HepG2 (cell line): ENCODE measurements around the gene GPHN. TPM values are rescaled to one million over a fixed set of nuclear protein-coding genes. Genes with fewer than 3 reads are reported as not detected.

Experiments used
- ATAC-seq: fragments of 200-7000 bp; cut with Tn5 transposase; 3 replicates; pipeline ENCODE4 v1.9.1; 2020; ENCODE audit warnings: mild to moderate bottlenecking, moderate library complexity
- BruUV-seq: library from RNA; stranded (reverse); fragments of 400-500 nt; replicated peaks from 2 replicates; lab custom pipeline; 2021; lab: Mats Ljungman, UMichigan
- CTCF ChIA-PET: fragments of 300-600 bp; formaldehyde crosslinking; extraction: SDS; loops from one replicate; lab custom pipeline; 2021; ENCODE audit warnings: low total read pairs, inconsistent platforms, low intra/inter-chr PET ratio; lab: Yijun Ruan, JAX
- POLR2A ChIA-PET: fragments of 350-600 bp; sonication (Branson Sonifier 250); formaldehyde crosslinking; loops from one replicate; lab custom pipeline; 2020; ENCODE audit warnings: antibody characterized with exemption, inconsistent platforms; lab: Yijun Ruan, JAX
- DNase-seq: peaks from one replicate; pipeline ENCODE4 v3.0.0-alpha.2; 2015; ENCODE audit warnings: low spot score
- FAIRE-seq: peaks from 3 replicates; lab custom pipeline; 2011; peaks lifted over from hg19 to GRCh38; lab: Jason Lieb, UNC
- H2AFZ ChIP-seq: one replicate; pipeline ENCODE4 v1.6.1; 2011; ENCODE audit warnings: low read length, inconsistent platforms
- H3K27ac ChIP-seq: fragments of 300-600 bp; 3 replicates; pipeline ENCODE4 v1.8.0; 2011; ENCODE audit warnings: mixed run types, mild to moderate bottlenecking, mixed read lengths, low read length, inconsistent platforms; ENCODE audit not compliant: insufficient read depth; ENCODE audit errors: extremely low read length
- H3K27me3 ChIP-seq, 2 experiments: fragments of 200-600 bp in 1 of 2; 2 replicates in 1 of 2; 3 replicates in 1 of 2; pipeline versions ENCODE4 v1.6.0 to v1.8.0; 2011; ENCODE audit warnings: low read length in 2 of 2, mild to moderate bottlenecking in 2 of 2, moderate library complexity in 2 of 2, inconsistent platforms in 1 of 2; ENCODE audit not compliant: insufficient read depth in 2 of 2, control insufficient read depth in 1 of 2
- H3K36me3 ChIP-seq, 2 experiments: fragments of 200-600 bp in 1 of 2; replicated peaks in 1 of 2; 2 replicates in 1 of 2; 3 replicates in 1 of 2; pipeline versions ENCODE4 v1.5.1 to v1.8.0; 2011; ENCODE audit warnings: low read length in 2 of 2, inconsistent platforms in 1 of 2; ENCODE audit not compliant: insufficient read depth in 2 of 2, control insufficient read depth in 1 of 2
- H3K4me1 ChIP-seq: 2 replicates; pipeline ENCODE4 v1.5.1; 2012; ENCODE audit warnings: low read length, inconsistent platforms; ENCODE audit not compliant: insufficient read depth
- H3K4me2 ChIP-seq: 2 replicates; pipeline ENCODE4 v1.6.0; 2011; ENCODE audit warnings: low read depth, low read length, inconsistent platforms
- H3K4me3 ChIP-seq, 3 experiments: fragments of 200-600 bp in 1 of 3; sonication (generic), shearing (Covaris generic) in 1 of 3; replicated peaks in 1 of 3; 2 replicates each; pipeline ENCODE4 v1.5.1; 2011 to 2016; ENCODE audit warnings: low read length in 3 of 3, inconsistent platforms in 2 of 3, low read depth in 2 of 3, mild to moderate bottlenecking in 2 of 3, control low read depth in 1 of 3, mixed read lengths in 1 of 3; ENCODE audit not compliant: insufficient read depth in 1 of 3
- H3K79me2 ChIP-seq: one replicate; pipeline ENCODE4 v1.6.1; 2011; ENCODE audit warnings: low read length, inconsistent platforms; ENCODE audit not compliant: insufficient read depth
- H3K9ac ChIP-seq: 2 replicates; pipeline ENCODE4 v1.6.0; 2011; ENCODE audit warnings: mild to moderate bottlenecking, low read depth, low read length, inconsistent platforms; ENCODE audit not compliant: insufficient read depth
- H3K9me3 ChIP-seq: 2 replicates; pipeline ENCODE4 v1.5.1; 2012; ENCODE audit warnings: mild to moderate bottlenecking, low read length
- H4K20me1 ChIP-seq: 2 replicates; pipeline ENCODE4 v1.6.0; 2011; ENCODE audit warnings: inconsistent platforms, mild to moderate bottlenecking, low read length, moderate library complexity; ENCODE audit not compliant: insufficient read depth
- DPF2 ChIP-seq: sonication (generic); formaldehyde crosslinking; IDR thresholded peaks from 2 replicates; pipeline ENCODE4 v1.4.0; 2020; ENCODE audit warnings: mild to moderate bottlenecking, low read depth, missing genetic modification reagents, borderline replicate concordance
- ETV6 ChIP-seq: sonication (generic); formaldehyde crosslinking; conservative IDR thresholded peaks from 2 replicates; pipeline ENCODE4 v1.4.0; 2020; ENCODE audit warnings: missing genetic modification reagents
- NCOA1 ChIP-seq: sonication (generic); formaldehyde crosslinking; IDR thresholded peaks from 2 replicates; pipeline ENCODE4 v1.9.0; 2021; ENCODE audit warnings: missing genetic modification reagents
- WGBS: methylation state at CpG from one replicate; pipeline ENCODE4 v1.1.6; 2017; ENCODE audit warnings: low lambda C conversion rate; 5-methylcytosine and 5-hydroxymethylcytosine counted together
- in situ Hi-C: cut with HindIII; loops from 2 replicates; pipeline ENCODE4 v1.10.0; 2017; ENCODE audit warnings: low pct_unique_long_range_greater_than_20kb; ENCODE audit not compliant: extremely low pct_ligation_motif_present
- intact Hi-C: fragments of 100-400 bp; cut with micrococcal nuclease; formaldehyde crosslinking; loops from one replicate; pipeline ENCODE4 v1.10.0; 2022; ENCODE audit not compliant: unreplicated experiment
- polyA plus RNA-seq, 8 experiments: library from polyadenylated mRNA; depleted of rRNA in 3 of 8; stranded (reverse) in 7 of 8; unstranded in 1 of 8; fragments of >200 nt; fragmentation: Illumina TruSeq in 4 of 8; extraction: Trizol in 4 of 8; gene quantifications; 2 replicates each; pipeline versions ENCODE4 v1.2.1 to v1.2.3, GENCODE V29; 2011 to 2016; ENCODE audit warnings: low read depth in 4 of 8, missing spikeins in 1 of 8, mixed read lengths in 1 of 8; ENCODE audit not compliant: insufficient read depth in 1 of 8
- total RNA-seq, 5 experiments: library from RNA; depleted of rRNA; stranded (reverse); fragments of >200 nt; fragmentation: Illumina TruSeq; extraction: Trizol; gene quantifications; 2 replicates each; pipeline ENCODE4 v1.2.3, GENCODE V29; 2016; ENCODE audit warnings: low read depth in 1 of 5
- TF ChIP-seq, protein P1 (sequence below): sonication (generic); formaldehyde crosslinking; IDR thresholded peaks from 2 replicates; pipeline ENCODE4 v1.5.0; 2020; ENCODE audit warnings: mild to moderate bottlenecking, missing genetic modification reagents, borderline replicate concordance

Gene GPHN
- total and polyA plus RNA-seq, 2 of the 13 experiments (the other 11 are each of a cell fraction or from before 2014, with no cell fraction given), result 12.7 to 19.2 TPM

DNA sequence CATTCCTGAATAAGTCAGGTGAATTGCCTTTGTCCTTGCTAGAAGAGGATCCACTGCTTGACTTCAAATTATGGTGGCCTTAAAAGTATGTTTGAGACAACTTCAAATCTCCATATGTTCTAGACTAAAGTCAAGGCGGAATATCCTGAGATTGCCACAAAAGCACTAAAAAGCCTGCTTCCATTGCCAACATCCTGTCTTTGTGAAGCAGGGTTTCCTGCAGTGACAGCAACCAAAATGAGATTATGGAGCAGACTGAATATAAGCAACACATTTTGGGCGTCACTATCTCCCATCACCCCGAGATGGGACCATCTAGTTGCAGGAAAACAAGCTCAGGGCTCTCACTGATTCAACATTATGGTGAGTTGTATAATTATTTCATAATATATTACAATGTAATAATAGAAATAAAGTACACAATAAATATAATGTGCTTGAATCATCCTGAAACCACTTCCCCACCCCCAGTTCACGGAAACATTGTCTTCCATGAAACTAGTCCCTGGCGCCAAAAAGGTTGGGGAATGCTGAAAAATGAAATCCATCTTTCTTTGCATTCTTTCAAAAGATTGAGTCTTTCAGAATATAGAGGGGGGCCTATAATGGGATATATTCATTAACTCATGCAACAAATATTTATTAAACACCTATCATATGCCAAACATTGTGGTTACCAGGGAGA lies 143.7 kb downstream of the GPHN start:
- BruUV-seq, result no TSS peak
- H3K27me3 ChIP-seq, result no peaks in the 10 kb centered on the region
- no peaks in the 10 kb centered on the region for H4K20me1 ChIP-seq
- no peak overlapping the region for H3K4me3 ChIP-seq
- no peaks in the 10 kb centered on the region for H3K36me3 ChIP-seq
- over 99% methylated on average over 5 of the region's 5 CpGs for WGBS
- FAIRE-seq (no peak), ATAC-seq (no peak), DNase-seq (no peak)
- H3K4me1 ChIP-seq, result no peaks in the 10 kb centered on the region
- no peak overlapping the region for H2AFZ ChIP-seq
- TF ChIP-seq, protein P1, sequence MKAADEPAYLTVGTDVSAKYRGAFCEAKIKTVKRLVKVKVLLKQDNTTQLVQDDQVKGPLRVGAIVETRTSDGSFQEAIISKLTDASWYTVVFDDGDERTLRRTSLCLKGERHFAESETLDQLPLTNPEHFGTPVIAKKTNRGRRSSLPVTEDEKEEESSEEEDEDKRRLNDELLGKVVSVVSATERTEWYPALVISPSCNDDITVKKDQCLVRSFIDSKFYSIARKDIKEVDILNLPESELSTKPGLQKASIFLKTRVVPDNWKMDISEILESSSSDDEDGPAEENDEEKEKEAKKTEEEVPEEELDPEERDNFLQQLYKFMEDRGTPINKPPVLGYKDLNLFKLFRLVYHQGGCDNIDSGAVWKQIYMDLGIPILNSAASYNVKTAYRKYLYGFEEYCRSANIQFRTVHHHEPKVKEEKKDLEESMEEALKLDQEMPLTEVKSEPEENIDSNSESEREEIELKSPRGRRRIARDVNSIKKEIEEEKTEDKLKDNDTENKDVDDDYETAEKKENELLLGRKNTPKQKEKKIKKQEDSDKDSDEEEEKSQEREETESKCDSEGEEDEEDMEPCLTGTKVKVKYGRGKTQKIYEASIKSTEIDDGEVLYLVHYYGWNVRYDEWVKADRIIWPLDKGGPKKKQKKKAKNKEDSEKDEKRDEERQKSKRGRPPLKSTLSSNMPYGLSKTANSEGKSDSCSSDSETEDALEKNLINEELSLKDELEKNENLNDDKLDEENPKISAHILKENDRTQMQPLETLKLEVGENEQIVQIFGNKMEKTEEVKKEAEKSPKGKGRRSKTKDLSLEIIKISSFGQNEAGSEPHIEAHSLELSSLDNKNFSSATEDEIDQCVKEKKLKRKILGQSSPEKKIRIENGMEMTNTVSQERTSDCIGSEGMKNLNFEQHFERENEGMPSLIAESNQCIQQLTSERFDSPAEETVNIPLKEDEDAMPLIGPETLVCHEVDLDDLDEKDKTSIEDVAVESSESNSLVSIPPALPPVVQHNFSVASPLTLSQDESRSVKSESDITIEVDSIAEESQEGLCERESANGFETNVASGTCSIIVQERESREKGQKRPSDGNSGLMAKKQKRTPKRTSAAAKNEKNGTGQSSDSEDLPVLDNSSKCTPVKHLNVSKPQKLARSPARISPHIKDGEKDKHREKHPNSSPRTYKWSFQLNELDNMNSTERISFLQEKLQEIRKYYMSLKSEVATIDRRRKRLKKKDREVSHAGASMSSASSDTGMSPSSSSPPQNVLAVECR (CRISPR knock-in tag), result no peak
- TF ChIP-seq DPF2 (CRISPR knock-in tag), result no peak
- no peak for TF ChIP-seq NCOA1
- no peak for TF ChIP-seq ETV6 (CRISPR knock-in tag)
- intact Hi-C loops (no loop called here), in situ Hi-C loops (no loop called here)
- H3K4me2 ChIP-seq, result no peak overlapping the region
- H3K9me3 ChIP-seq, result peaks cover 8% of the 10 kb centered on the region
- POLR2A ChIA-PET, result no interaction called here
- no peaks in the 10 kb centered on the region for H3K79me2 ChIP-seq
- CTCF ChIA-PET, result no interaction called here
- H3K9ac ChIP-seq, result no peak overlapping the region
- H3K27ac ChIP-seq, result no peak overlapping the region
